ENCODE data around the gene ZFP36L1. TPM values are rescaled to one million over a fixed set of nuclear protein-coding genes. Genes with fewer than 3 reads are reported as not detected.

Gene ZFP36L1
- total RNA-seq, 1 donor from 2014 or later, result 42.9 TPM

GRCh38 chr14:68810173-68811153 lies 17.6 kb upstream of the ZFP36L1 start:
- H3K9me3 ChIP-seq (ENCODE audit: low read depth), result no peaks in the 10 kb centered on the region
- H2AFZ ChIP-seq (replicated peaks), result no peak overlapping the region
- H3K27me3 ChIP-seq, result no peaks in the 10 kb centered on the region
- H3K79me2 ChIP-seq (ENCODE audit: low read depth), result no peaks in the 10 kb centered on the region
- H3F3A ChIP-seq (ENCODE audit: low read depth), result peaks cover 14% of the 10 kb centered on the region
- peaks cover 4% of the 10 kb centered on the region for H3K27me3 Mint-ChIP-seq (ENCODE audit: insufficient read depth, low read depth)
- no peak overlapping the region for H3K4me3 Mint-ChIP-seq
- peaks cover 25% of the 10 kb centered on the region for H3K4me1 ChIP-seq
- H3K4me3 ChIP-seq, result no peak overlapping the region
- no peaks in the 10 kb centered on the region for H3K36me3 ChIP-seq
- H3K4me2 ChIP-seq, result no peak overlapping the region
- DNase-seq (ENCODE audit: low spot score), result no peak
- peaks cover 9% of the 10 kb centered on the region for H3K36me3 Mint-ChIP-seq
- H3K27ac Mint-ChIP-seq, result no peak overlapping the region
- no peaks in the 10 kb centered on the region for H4K20me1 ChIP-seq (ENCODE audit: low read depth)
- peaks cover 49% of the 10 kb centered on the region for H3K4me1 Mint-ChIP-seq
- H3K27ac ChIP-seq, result no peak overlapping the region
- H3K9ac ChIP-seq, result no peak overlapping the region
- TF ChIP-seq EZH2 (IDR thresholded peaks at IDR 0.05) (no peak), EZH2phosphoT487 (IDR thresholded peaks at IDR 0.05) (no peak), CTCF (IDR thresholded peaks at IDR 0.05) (no peak)
- peaks cover 21% of the 10 kb centered on the region for H3K9me3 Mint-ChIP-seq

GRCh38 chr14:68809524-68809923 lies 16.7 kb upstream of the ZFP36L1 start:
- H3K36me3 Mint-ChIP-seq, result peaks cover 9% of the 10 kb centered on the region
- Histone ChIP-seq H3F3A (ENCODE audit: low read depth) (peaks cover 4% of the 10 kb centered on the region), H3K4me2 (no peak overlapping the region), H3K4me1 (peaks cover 16% of the 10 kb centered on the region), H3K27ac (no peak overlapping the region), H4K20me1 (ENCODE audit: low read depth) (no peaks in the 10 kb centered on the region), H3K27me3 (no peaks in the 10 kb centered on the region), H3K4me3 (no peak overlapping the region), H3K79me2 (ENCODE audit: low read depth) (no peaks in the 10 kb centered on the region), H3K9ac (no peak overlapping the region), H3K36me3 (no peaks in the 10 kb centered on the region), H2AFZ (replicated peaks) (no peak overlapping the region), H3K9me3 (ENCODE audit: low read depth) (no peaks in the 10 kb centered on the region)
- peaks cover 4% of the 10 kb centered on the region for H3K27me3 Mint-ChIP-seq (ENCODE audit: insufficient read depth, low read depth)
- no peak overlapping the region for H3K27ac Mint-ChIP-seq
- H3K9me3 Mint-ChIP-seq, result peaks cover 27% of the 10 kb centered on the region
- no peak overlapping the region for H3K4me3 Mint-ChIP-seq
- DNase-seq (ENCODE audit: low spot score), result no peak
- peaks cover 40% of the 10 kb centered on the region for H3K4me1 Mint-ChIP-seq
- no peak for TF ChIP-seq CTCF (IDR thresholded peaks at IDR 0.05)
- TF ChIP-seq EZH2 (IDR thresholded peaks at IDR 0.05), result no peak
- TF ChIP-seq EZH2phosphoT487 (IDR thresholded peaks at IDR 0.05), result no peak

GRCh38 chr14:68808696-68809480 lies 16.0 kb upstream of the ZFP36L1 start:
- Histone ChIP-seq H3K36me3 (no peaks in the 10 kb centered on the region), H2AFZ (replicated peaks) (no peak overlapping the region), H3K9me3 (ENCODE audit: low read depth) (no peaks in the 10 kb centered on the region), H3K27ac (no peak overlapping the region), H4K20me1 (ENCODE audit: low read depth) (no peaks in the 10 kb centered on the region), H3K27me3 (no peaks in the 10 kb centered on the region), H3K4me3 (no peak overlapping the region), H3K79me2 (ENCODE audit: low read depth) (no peaks in the 10 kb centered on the region), H3F3A (ENCODE audit: low read depth) (no peaks in the 10 kb centered on the region), H3K4me1 (peaks cover 10% of the 10 kb centered on the region), H3K9ac (no peak overlapping the region), H3K4me2 (no peak overlapping the region)
- peaks cover 7% of the 10 kb centered on the region for H3K27me3 Mint-ChIP-seq (ENCODE audit: insufficient read depth, low read depth)
- peaks cover 9% of the 10 kb centered on the region for H3K36me3 Mint-ChIP-seq
- H3K9me3 Mint-ChIP-seq, result peaks cover 31% of the 10 kb centered on the region
- TF ChIP-seq EZH2phosphoT487 (IDR thresholded peaks at IDR 0.05) (no peak), EZH2 (IDR thresholded peaks at IDR 0.05) (no peak), CTCF (IDR thresholded peaks at IDR 0.05) (no peak)
- peak overlapping the region; percentile 21 for H3K27ac Mint-ChIP-seq
- no peak overlapping the region for H3K4me3 Mint-ChIP-seq
- H3K4me1 Mint-ChIP-seq, result peaks cover 33% of the 10 kb centered on the region
- no peak for DNase-seq (ENCODE audit: low spot score)
